ENCODE results near the gene SFXN5. TPM values are rescaled to one million over a fixed set of nuclear protein-coding genes. Genes with fewer than 3 reads are reported as not detected.

The SFXN5 gene
- total and polyA plus RNA-seq, 2 donors (not counting 3 experiments of a cell fraction or from before 2014, with no cell fraction given), result 18.7 to 28.6 TPM

DNA sequence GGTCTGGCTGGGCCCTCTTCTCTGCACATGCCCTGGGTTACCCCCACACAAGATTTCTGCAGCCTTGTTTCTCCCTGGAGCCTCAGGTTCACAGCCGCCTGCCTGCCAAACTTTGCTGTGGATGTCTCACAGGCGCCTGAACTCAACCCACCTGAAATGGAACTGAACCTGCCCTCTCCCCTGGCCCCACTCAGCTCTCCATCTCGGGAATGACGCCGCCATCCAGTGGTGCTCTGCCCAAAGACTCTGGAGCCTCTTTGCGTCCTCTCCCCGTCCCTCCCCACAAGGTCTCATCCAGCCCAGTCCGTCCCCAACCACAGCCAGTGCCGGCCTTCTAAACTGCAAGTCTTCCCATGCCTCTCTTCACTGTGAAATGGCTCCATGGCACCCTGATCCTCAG is 125.0 kb downstream of the SFXN5 start:
- no TSS peak for BruUV-seq (replicated peaks)
- Histone ChIP-seq H3K36me3 (ENCODE audit: control insufficient read depth in 2 of 2, extremely low read depth in 1 of 2, insufficient read depth in 2 of 2, low read length in 2 of 2) (no peaks in the 10 kb centered on the region), H3K9ac (replicated peaks; ENCODE audit: extremely low read depth, insufficient read depth, low read length) (no peak overlapping the region), H4K20me1 (replicated peaks; ENCODE audit: control insufficient read depth, extremely low read depth, insufficient read depth, low read length) (no peaks in the 10 kb centered on the region), H3K4me3 (replicated peaks in 1 of 3; ENCODE audit: insufficient read depth in 1 of 3, low read depth in 1 of 3, low read length in 3 of 3) (no peak overlapping the region), H3K27ac (ENCODE audit: insufficient read depth, low read depth, low read length) (no peak overlapping the region), H3K27me3 (ENCODE audit: control insufficient read depth in 2 of 2, insufficient read depth in 2 of 2, low read length in 2 of 2) (no peaks in the 10 kb centered on the region), H3K4me1 (ENCODE audit: control insufficient read depth, extremely low read depth, insufficient read depth, low read length) (no peaks in the 10 kb centered on the region), H2AFZ (ENCODE audit: low read depth, low read length) (no peak overlapping the region), H3K4me2 (ENCODE audit: insufficient read depth, low read length) (no peak overlapping the region), H3K9me1 (replicated peaks; ENCODE audit: control insufficient read depth, extremely low read depth, insufficient read depth, low read length) (no peaks in the 10 kb centered on the region), H3K9me3 (replicated peaks; ENCODE audit: control insufficient read depth, insufficient read depth, low read length) (no peaks in the 10 kb centered on the region), H3K79me2 (ENCODE audit: control insufficient read depth, insufficient read depth, low read length) (no peaks in the 10 kb centered on the region)
- ChIA-PET CTCF (no interaction called here), POLR2A (no interaction called here)
- dilution Hi-C loops (cut with MboI; ENCODE audit: extremely low pct_ligation_motif_present, low sequenced_read_pairs), result no loop called here
- FAIRE-seq (no peak), DNase-seq (ENCODE audit: low read depth, low spot score) (no peak)
- TF ChIP-seq POLR2A (IDR thresholded peaks at IDR 0.05; ENCODE audit: low read depth, low read length), result no peak
- TF ChIP-seq MYC (IDR thresholded peaks at IDR 0.05; ENCODE audit: low read depth, low read length), result no peak
- no peak for TF ChIP-seq POLR2AphosphoS5 (IDR thresholded peaks at IDR 0.05; ENCODE audit: insufficient read depth, low read depth, low read length)
- no peak for TF ChIP-seq FOS (IDR thresholded peaks at IDR 0.05; ENCODE audit: borderline replicate concordance, insufficient read depth, low read length)
- TF ChIP-seq JUN (IDR thresholded peaks at IDR 0.05; ENCODE audit: borderline replicate concordance, insufficient read depth, insufficient read length, low read depth), result no peak
- TF ChIP-seq, protein P1, sequence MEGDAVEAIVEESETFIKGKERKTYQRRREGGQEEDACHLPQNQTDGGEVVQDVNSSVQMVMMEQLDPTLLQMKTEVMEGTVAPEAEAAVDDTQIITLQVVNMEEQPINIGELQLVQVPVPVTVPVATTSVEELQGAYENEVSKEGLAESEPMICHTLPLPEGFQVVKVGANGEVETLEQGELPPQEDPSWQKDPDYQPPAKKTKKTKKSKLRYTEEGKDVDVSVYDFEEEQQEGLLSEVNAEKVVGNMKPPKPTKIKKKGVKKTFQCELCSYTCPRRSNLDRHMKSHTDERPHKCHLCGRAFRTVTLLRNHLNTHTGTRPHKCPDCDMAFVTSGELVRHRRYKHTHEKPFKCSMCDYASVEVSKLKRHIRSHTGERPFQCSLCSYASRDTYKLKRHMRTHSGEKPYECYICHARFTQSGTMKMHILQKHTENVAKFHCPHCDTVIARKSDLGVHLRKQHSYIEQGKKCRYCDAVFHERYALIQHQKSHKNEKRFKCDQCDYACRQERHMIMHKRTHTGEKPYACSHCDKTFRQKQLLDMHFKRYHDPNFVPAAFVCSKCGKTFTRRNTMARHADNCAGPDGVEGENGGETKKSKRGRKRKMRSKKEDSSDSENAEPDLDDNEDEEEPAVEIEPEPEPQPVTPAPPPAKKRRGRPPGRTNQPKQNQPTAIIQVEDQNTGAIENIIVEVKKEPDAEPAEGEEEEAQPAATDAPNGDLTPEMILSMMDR (IDR thresholded peaks at IDR 0.05; ENCODE audit: extremely low read depth in 1 of 2, insufficient read depth in 1 of 2, low read depth in 1 of 2, low read length in 2 of 2), result no peak
- no peak for TF ChIP-seq EZH2 (IDR thresholded peaks at IDR 0.05; ENCODE audit: borderline replicate concordance, low read depth, low read length, severe bottlenecking)
- no peak for TF ChIP-seq GATA2 (IDR thresholded peaks at IDR 0.05; ENCODE audit: insufficient read depth, insufficient read length, low read depth, low read length)
- TF ChIP-seq, protein P2, sequence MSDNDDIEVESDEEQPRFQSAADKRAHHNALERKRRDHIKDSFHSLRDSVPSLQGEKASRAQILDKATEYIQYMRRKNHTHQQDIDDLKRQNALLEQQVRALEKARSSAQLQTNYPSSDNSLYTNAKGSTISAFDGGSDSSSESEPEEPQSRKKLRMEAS (IDR thresholded peaks at IDR 0.05; ENCODE audit: insufficient read depth, insufficient read length), result no peak
- intact Hi-C loops (cut with micrococcal nuclease), result no loop called here
